Urinary bladder (tissue), 4 donors: Measurements from ENCODE around the gene ATP11A. TPM values are rescaled to one million over a fixed set of nuclear protein-coding genes. Genes with fewer than 3 reads are reported as not detected.

Source experiments
- DNase-seq: peaks from one replicate; pipeline ENCODE4 v3.0.0-alpha.2; 2015; ENCODE audit errors: extremely low spot score
- H3K27ac ChIP-seq: one replicate; pipeline ENCODE4 v1.5.1; 2013; ENCODE audit warnings: low read depth, mild to moderate bottlenecking, moderate library complexity
- H3K36me3 ChIP-seq: one replicate; pipeline ENCODE4 v1.6.1; 2013; ENCODE audit warnings: mild to moderate bottlenecking, moderate library complexity; ENCODE audit not compliant: insufficient read depth
- H3K4me1 ChIP-seq: one replicate; pipeline ENCODE4 v1.6.1; 2013; ENCODE audit warnings: mild to moderate bottlenecking, moderate library complexity; ENCODE audit not compliant: insufficient read depth
- H3K4me3 ChIP-seq: one replicate; pipeline ENCODE4 v1.5.1; 2013; ENCODE audit warnings: low read depth, low read length
- WGBS: extraction: QIAGEN DNeasy Blood & Tissue Kit; methylation state at CpG from one replicate; pipeline ENCODE4 v1.1.7; 2013; 5-methylcytosine and 5-hydroxymethylcytosine counted together
- polyA plus RNA-seq: library from polyadenylated mRNA; stranded (reverse); fragments of 200-250 nt; gene quantifications from one replicate; pipeline ENCODE4 v1.2.3, GENCODE V29; 2013
- total RNA-seq: library from RNA; depleted of rRNA; stranded (reverse); fragments of >200 nt; gene quantifications from one replicate; pipeline ENCODE4 v1.2.3, GENCODE V29; 2014
- donor health status: healthy with polysubstance abuse.
- donor health status: healthy.

ATP11A gene
- total and polyA plus RNA-seq, 2 donors: 11.4 to 26.2 TPM

DNA sequence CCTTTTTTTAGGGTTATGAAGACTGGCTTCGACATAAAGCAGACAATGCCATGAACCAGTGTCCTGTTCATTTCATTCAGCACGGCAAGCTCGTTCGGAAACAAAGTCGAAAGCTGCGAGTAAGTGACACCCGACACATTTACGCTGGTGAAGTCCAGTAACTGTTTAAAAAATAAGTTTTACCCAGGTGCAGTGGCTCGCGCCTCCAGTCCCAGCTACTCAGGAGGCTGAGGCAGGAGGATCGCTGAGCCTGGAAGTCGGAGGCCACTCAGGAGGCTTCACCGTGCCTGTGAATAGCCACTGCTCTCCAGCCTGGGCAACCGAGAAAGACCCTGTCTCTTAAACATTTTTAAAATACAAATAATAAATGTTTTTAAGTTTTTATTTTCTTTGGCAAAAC, 120.8 kb downstream of the ATP11A start:
- WGBS: 98% methylated on average over 14 of the region's 14 CpGs
- no peak for DNase-seq
- no peak overlapping the region for H3K27ac ChIP-seq
- no peaks in the 10 kb centered on the region for H3K36me3 ChIP-seq
- H3K4me3 ChIP-seq: no peak overlapping the region
- H3K4me1 ChIP-seq: no peaks in the 10 kb centered on the region

DNA sequence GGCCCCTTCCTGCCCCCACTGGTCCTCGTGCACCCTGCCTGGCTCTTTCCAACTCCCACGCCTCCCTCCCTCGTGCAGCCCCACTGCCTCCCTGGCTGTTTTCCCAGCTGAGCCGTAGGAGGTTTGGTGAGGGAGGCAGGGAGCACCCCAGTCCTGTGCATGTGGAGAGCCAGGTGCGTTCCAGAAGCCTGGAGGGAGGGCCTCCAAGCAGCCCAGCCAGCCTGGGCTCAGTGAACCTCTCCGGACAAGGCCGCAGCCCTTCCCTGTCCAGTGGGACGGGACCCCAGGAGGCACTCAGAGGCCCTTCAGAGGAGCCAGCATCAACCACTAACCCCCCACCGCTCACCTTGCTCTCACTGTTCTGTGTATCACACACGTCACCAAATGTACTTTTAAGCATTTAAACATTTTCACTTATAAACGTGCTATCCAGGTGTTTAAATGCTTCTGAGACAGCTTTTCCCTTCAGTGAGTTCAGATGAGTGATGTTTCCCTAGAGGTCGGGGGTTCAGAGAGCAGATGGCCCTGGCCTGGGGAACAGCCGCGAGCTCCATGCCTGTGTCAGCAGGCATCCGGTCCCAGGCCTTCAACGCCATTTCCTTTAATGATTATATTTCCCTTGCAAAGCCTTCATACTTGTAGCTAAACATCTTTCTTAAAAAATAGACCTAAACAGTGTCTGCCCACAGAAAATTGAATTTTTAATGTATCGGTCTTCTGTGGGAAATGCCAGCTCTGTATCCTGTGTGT, 122.6 kb downstream of the ATP11A start:
- 83% methylated on average over 17 of the region's 17 CpGs for WGBS
- H3K27ac ChIP-seq: no peak overlapping the region

DNA sequence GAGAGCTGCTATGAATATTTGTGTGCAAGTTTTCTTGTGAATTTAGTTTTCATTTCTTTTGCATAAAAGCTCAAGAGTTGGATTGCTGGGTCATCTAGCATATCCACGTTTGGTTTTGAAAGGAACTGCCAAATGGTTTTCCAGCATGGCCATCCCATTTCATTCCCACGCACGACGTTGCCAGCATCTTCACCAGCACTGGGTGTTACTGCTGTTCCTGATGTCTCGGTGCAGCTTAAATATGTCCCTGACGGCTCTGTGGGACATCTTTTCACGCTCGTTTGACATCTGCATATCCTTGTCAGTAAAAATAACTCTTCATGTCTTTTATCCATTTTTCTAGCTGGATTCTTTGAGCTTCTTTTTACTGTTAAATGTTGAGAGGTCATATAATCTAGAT, 123.7 kb downstream of the ATP11A start:
- H3K4me3 ChIP-seq: no peak overlapping the region
- no peak overlapping the region for H3K27ac ChIP-seq
- H3K36me3 ChIP-seq: peaks cover 3% of the 10 kb centered on the region
- 97% methylated on average over 8 of the region's 8 CpGs for WGBS
- no peak for DNase-seq
- no peaks in the 10 kb centered on the region for H3K4me1 ChIP-seq

More for the DNA sequence above, 122.6 kb downstream of the ATP11A start:
- H3K4me3 ChIP-seq: no peak overlapping the region
- H3K36me3 ChIP-seq: peaks cover 3% of the 10 kb centered on the region
- H3K4me1 ChIP-seq: no peaks in the 10 kb centered on the region
- DNase-seq: no peak

DNA sequence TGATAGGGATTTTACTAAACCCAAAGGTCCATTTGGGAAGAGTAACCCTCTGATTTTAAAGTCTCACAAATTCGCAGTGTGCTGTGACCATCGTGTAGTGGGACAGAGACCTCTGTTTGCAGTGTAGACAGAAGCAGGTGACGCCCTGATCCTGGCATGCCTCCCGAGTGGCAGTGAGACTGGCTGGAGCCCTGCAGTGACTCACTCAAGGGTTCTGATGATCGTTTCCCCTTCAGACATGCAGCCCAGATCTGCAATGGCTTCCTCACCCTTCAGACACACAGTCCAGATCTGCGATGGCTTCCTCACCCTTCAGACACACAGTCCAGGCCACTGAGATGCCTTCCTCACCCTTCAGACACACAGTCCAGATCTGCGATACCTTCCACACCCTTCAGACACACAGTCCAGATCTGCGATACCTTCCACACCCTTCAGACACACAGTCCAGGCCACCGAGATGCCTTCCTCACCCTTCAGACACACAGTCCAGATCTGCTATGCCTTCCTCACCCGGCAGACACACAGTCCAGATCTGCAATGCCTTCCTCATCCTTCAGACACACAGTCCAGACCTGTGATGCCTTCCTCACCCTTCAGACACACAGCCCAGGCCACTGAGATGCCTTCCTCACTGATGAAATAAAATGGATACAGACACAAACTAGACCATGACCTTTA, 125.2 kb downstream of the ATP11A start:
- Histone ChIP-seq H3K4me3 (no peak overlapping the region), H3K4me1 (no peaks in the 10 kb centered on the region), H3K36me3 (peaks cover 3% of the 10 kb centered on the region), H3K27ac (no peak overlapping the region)
- WGBS: 82% methylated on average over 10 of the region's 10 CpGs
- no peak for DNase-seq

DNA sequence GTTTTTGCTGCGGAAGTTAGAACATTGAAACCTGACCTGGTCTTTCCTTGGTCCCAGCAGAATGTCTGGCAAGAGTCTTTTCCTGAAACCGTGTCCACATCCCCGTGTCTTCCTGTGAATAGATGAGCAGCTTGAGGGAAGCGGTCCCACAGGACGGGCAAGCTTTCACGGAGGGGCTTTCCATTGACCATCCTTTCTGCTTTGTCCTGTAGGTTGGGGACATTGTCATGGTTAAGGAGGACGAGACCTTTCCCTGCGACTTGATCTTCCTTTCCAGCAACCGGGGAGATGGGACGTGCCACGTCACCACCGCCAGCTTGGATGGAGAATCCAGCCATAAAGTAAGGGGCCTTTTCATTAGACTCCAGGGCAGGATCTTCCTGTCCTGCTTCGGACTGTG, 126.0 kb downstream of the ATP11A start:
- H3K36me3 ChIP-seq: peaks cover 3% of the 10 kb centered on the region
- 94% methylated on average over 13 of the region's 13 CpGs for WGBS

DNA sequence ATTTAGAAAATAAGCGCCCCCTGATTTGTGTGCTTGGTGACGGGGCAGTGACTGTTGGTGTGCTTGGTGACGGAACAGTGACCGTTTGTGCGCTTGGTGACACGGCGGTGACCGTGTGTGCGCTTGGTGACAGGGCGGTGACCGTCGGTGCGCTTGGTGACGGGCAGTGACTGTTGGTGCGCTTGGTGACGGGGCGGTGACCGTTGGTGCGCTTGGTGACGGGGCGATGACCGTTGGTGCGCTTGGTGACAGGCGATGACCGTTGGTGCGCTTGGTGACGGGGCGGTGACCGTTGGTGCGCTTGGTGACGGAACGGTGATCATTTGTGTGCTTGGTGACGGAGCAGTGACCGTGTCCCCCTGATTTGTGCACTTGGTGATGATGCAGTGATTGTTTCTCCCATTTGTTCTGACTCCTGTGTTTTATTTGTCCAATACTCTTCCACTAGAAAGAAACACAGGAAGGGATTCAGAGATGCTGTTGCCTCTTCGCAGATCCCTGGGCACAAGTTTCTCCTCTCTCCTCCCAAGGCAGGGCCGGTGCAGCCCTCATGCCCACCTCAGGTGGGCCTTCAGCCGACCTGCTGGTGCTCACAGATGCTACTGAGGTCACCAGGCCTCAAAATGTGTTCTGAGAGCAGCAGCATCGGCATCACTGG, 128.3 kb downstream of the ATP11A start:
- WGBS: 98% methylated on average over 38 of the region's 38 CpGs
- Histone ChIP-seq H3K36me3 (peaks cover 3% of the 10 kb centered on the region), H3K4me1 (no peaks in the 10 kb centered on the region), H3K27ac (no peak overlapping the region), H3K4me3 (no peak overlapping the region)
- no peak for DNase-seq

More for the DNA sequence above, 126.0 kb downstream of the ATP11A start:
- Histone ChIP-seq H3K4me1 (no peaks in the 10 kb centered on the region), H3K27ac (no peak overlapping the region), H3K4me3 (no peak overlapping the region)
- no peak for DNase-seq

DNA sequence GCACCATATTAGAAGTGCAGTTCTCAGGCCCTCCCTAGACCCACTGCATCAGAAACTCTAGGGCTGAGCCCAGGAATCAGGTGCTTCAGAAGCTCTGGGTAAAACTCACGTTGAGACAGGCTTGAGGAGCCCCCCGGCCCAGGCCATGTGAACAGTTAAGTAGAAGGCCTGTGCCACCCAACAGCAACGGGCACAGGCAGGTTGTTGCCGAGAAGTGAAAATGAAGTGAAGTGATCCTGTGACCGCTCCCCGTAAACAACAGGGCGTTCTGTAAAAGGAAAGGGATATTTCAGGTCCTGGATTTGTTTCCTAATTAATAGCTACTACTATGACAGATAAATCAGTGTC, 128.8 kb downstream of the ATP11A start:
- 99% methylated on average over 7 of the region's 7 CpGs for WGBS
- H3K4me3 ChIP-seq: no peak overlapping the region
- no peaks in the 10 kb centered on the region for H3K4me1 ChIP-seq
- H3K27ac ChIP-seq: no peak overlapping the region
- peaks cover 3% of the 10 kb centered on the region for H3K36me3 ChIP-seq
- no peak for DNase-seq

DNA sequence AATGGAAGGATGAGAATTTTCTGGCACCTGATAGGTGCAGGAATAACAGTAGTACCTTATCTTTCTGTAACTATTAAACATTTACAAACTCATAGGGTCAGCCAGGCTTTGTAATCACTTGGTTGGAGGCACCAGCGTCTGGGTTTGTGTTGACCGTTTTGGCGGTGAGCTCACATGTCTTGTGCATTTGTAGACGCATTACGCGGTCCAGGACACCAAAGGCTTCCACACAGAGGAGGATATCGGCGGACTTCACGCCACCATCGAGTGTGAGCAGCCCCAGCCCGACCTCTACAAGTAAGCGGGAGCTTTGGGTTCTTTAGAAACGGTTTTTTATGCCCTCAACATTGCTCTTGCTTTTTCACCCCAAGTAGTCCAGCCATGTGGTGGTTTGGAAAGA, 129.3 kb downstream of the ATP11A start:
- H3K4me1 ChIP-seq: no peaks in the 10 kb centered on the region
- no peak overlapping the region for H3K4me3 ChIP-seq
- peaks cover 3% of the 10 kb centered on the region for H3K36me3 ChIP-seq
- 97% methylated on average over 13 of the region's 13 CpGs for WGBS
- DNase-seq: no peak
- H3K27ac ChIP-seq: no peak overlapping the region

DNA sequence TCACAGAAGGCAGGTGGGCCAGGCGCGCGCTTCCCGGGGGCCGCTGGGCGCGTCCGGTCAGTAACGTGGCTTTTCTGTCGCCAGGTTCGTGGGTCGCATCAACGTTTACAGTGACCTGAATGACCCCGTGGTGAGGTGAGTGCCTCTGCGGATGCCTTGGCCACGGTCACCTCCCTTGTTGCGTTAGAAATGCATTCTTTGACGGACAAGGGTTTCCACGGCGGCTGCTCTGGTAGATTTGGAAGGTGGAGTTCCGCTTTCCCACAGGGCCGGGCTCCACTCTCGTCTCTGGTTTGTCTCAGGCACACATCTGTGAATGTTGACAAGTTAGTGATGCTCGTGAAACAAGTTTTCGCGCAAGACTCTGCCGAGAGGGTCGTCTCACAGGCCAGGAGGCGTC, 130.0 kb downstream of the ATP11A start:
- 90% methylated on average over 29 of the region's 29 CpGs for WGBS
- Histone ChIP-seq H3K4me3 (no peak overlapping the region), H3K4me1 (no peaks in the 10 kb centered on the region), H3K36me3 (peaks cover 3% of the 10 kb centered on the region), H3K27ac (no peak overlapping the region)
- DNase-seq: no peak

DNA sequence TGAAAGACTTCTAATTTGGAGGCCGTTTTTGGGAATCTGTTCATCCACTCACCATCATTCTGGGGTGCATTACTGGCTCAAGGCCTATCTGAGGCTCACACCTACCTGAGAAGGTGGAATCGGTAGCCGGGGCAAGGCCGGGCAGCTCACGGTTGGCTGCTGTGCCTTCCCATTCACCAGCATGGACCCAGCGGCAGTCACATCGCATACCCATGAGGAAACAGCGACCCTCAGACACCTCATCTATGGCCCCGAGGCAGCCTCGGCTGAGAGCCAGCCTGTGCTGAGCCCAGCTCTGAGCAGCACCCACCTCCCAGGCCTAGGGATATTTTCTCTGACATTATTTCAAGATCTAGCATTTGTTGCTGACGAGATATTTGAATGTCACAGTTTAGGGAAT, 130.5 kb downstream of the ATP11A start:
- WGBS: 92% methylated on average over 11 of the region's 11 CpGs
- DNase-seq: no peak
- Histone ChIP-seq H3K4me3 (no peak overlapping the region), H3K36me3 (peaks cover 3% of the 10 kb centered on the region), H3K27ac (no peak overlapping the region), H3K4me1 (no peaks in the 10 kb centered on the region)

DNA sequence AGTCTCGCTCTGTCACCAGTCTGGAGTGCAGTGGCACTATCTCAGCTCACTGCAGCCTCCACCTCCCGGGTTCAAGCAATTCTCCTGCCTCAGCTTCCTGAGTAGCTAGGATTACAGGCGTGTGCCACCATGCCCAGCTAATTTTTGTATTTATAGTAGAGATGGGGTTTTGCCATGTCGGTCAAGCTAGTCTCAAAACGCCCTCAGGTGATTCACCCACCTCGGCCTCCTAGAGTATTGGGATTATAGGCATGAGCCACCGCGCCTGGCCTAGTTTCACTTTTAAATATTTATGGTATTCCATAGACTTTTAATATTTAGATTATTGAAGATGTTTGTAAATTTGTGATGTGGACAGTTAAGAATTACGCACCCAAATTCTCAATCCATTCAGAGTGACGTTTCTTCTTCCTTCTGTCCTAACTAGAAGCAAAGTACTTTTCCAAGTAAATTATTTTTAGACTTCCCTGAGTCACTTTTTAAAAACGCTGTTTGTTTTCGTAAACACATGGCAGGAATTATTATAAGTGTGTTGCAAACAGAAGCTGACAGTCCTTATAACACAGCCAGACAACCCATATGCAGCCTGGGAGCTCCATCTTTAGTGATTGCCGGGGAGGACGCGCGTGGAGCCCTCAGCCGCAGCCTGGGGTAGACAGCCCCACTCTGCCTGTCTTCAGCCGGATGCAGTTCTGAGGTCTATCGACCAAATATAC, 131.7 kb downstream of the ATP11A start:
- no peak for DNase-seq
- H3K4me1 ChIP-seq: no peaks in the 10 kb centered on the region
- WGBS: 87% methylated on average over 19 of the region's 19 CpGs

DNA sequence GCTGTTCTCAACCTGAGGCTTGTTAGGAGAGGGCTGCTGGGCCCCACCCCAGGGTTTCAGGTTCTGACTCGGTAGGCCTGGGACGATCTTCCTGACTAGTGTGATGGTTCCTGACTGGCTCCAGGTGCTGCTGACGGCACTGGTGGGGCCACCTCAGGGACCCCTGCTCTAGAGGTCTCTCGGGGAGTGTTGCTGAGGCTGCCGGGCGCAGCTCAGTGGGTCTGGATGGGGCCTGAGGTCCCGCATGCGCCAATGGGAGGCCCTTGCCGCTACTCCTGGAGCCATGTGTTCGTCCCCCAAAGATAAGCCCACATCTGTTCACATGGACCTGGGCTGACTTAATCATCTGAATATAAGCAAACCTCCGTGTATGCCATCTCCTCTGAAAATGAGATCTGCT, 133.0 kb downstream of the ATP11A start:
- DNase-seq: no peak
- Histone ChIP-seq H3K27ac (no peak overlapping the region), H3K4me1 (no peaks in the 10 kb centered on the region), H3K4me3 (no peak overlapping the region), H3K36me3 (no peaks in the 10 kb centered on the region)
- WGBS: 95% methylated on average over 11 of the region's 11 CpGs

More for the DNA sequence above, 131.7 kb downstream of the ATP11A start:
- H3K27ac ChIP-seq: no peak overlapping the region
- peaks cover 3% of the 10 kb centered on the region for H3K36me3 ChIP-seq
- H3K4me3 ChIP-seq: no peak overlapping the region

DNA sequence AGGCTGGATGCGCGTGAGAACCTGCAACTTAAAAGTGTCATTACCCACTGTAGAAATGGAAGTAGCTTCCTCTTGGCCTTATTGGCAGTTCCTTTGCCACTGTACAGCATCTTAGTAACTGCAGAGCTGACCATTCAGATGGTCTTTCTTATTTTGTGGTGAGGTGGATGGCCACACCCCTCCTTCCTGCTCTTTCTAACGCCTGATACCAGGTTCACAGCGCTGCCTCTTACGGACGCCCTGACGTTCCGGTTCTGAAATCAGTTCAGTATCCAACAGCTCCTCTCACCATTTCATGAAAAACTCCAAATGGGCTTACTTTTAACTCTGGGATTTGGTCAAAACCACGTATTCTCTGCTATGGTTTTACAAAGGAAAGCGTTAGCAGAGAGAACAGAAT, 134.6 kb downstream of the ATP11A start:
- Histone ChIP-seq H3K27ac (no peak overlapping the region), H3K4me1 (no peaks in the 10 kb centered on the region), H3K36me3 (no peaks in the 10 kb centered on the region), H3K4me3 (no peak overlapping the region)
- 92% methylated on average over 10 of the region's 10 CpGs for WGBS
- DNase-seq: no peak
